NCI-H128 (cell line): ENCODE results near the gene SAC3D1.
"Not testable (repeated sequence)": the region's sequence is repeated elsewhere in the genome, so short reads cannot be mapped to it uniquely, and the experiment has no call there.

Experiments used
- DNase-seq: peaks from one replicate; lab custom pipeline; 2025; ENCODE audit not compliant: unreplicated experiment; lab: John Stamatoyannopoulos, UW

The SAC3D1 gene

GRCh38 chr11:65023502-65023901 lies 17.5 kb upstream of the SAC3D1 start:
- not testable (repeated sequence) for DNase-seq

GRCh38 chr11:65026810-65027209 lies 14.2 kb upstream of the SAC3D1 start:
- no peak for DNase-seq

GRCh38 chr11:65027213-65028067 lies 13.6 kb upstream of the SAC3D1 start, which contains the start of gene SNX15:
TSS of gene SNX15 (plus strand) at chr11:65027439. CDS start at chr11:65027538, 99 bp downstream.
- peak; percentile 87 for DNase-seq

- DNase-seq = no peak
These were observed 8.8 kb upstream of the SAC3D1 start for GRCh38 chr11:65032216-65032615.

- no peak for DNase-seq
These were observed 6.6 kb upstream of the SAC3D1 start for GRCh38 chr11:65034423-65034822.

- no peak for DNase-seq
These were observed 5.4 kb upstream of the SAC3D1 start for GRCh38 chr11:65035579-65035978.

- DNase-seq = no peak
These were observed 4.1 kb upstream of the SAC3D1 start for GRCh38 chr11:65036931-65037330.

GRCh38 chr11:65040520-65040846 lies 527 bp upstream of the SAC3D1 start:
- DNase-seq = no peak

- DNase-seq = no peak
These were observed 1.9 kb downstream of the SAC3D1 start for GRCh38 chr11:65042891-65043290.

- no peak for DNase-seq
These were observed 3.0 kb downstream of the SAC3D1 start for GRCh38 chr11:65043881-65044501.

- no peak for DNase-seq
These were observed 4.1 kb downstream of the SAC3D1 start for GRCh38 chr11:65045061-65045460.

GRCh38 chr11:65045728-65046127 lies 4.7 kb downstream of the SAC3D1 start:
- DNase-seq = no peak

- no peak for DNase-seq
These were observed 6.8 kb downstream of the SAC3D1 start for GRCh38 chr11:65047581-65048422.

- no peak for DNase-seq
These were observed 10.4 kb downstream of the SAC3D1 start for GRCh38 chr11:65051398-65051858.

- DNase-seq = no peak
These were observed 13.0 kb downstream of the SAC3D1 start for GRCh38 chr11:65053827-65054508.

GRCh38 chr11:65055538-65055937 lies 14.5 kb downstream of the SAC3D1 start:
- no peak for DNase-seq

- DNase-seq = no peak
These were observed 16.0 kb downstream of the SAC3D1 start for GRCh38 chr11:65056999-65057398.

- DNase-seq = no peak
These were observed 16.5 kb downstream of the SAC3D1 start for GRCh38 chr11:65057526-65057925.

- no peak for DNase-seq
These were observed 17.0 kb downstream of the SAC3D1 start for GRCh38 chr11:65058012-65058411.

GRCh38 chr11:65058419-65059054 lies 17.5 kb downstream of the SAC3D1 start, which contains the start of gene NAALADL1:
TSS of gene NAALADL1 (minus strand) at chr11:65058553. CDS start at chr11:65058521, 32 bp downstream.
- DNase-seq = no peak
